HCT116 (cell line): Measurements from ENCODE around the gene CLSTN1.

Experiments used
- EGR1 ChIP-seq: IDR thresholded peaks from 2 replicates; pipeline ENCODE4 v1.6.1; 2012; ENCODE audit warnings: low read depth
- EZH2 ChIP-seq: fragments of 200-600 bp; sonication (generic); IDR thresholded peaks from 2 replicates; pipeline ENCODE4 v1.6.1; 2017; ENCODE audit warnings: antibody characterized with exemption, mixed run types
- EZH2phosphoT487 ChIP-seq: fragments of 200-600 bp; IDR thresholded peaks from 2 replicates; pipeline ENCODE4 v1.6.1; 2018; ENCODE audit warnings: antibody characterized with exemption, borderline replicate concordance
- POLR2A ChIP-seq: IDR thresholded peaks from 2 replicates; pipeline ENCODE4 v1.7.0; 2011; ENCODE audit warnings: borderline replicate concordance; ENCODE audit not compliant: insufficient read depth, insufficient read length; ENCODE audit errors: extremely low read depth
- SRF ChIP-seq: IDR thresholded peaks from 2 replicates; pipeline ENCODE4 v1.6.1; 2012; ENCODE audit warnings: low read depth
- ZNF274 ChIP-seq: fragments of 200-500 bp; sonication (Bioruptor generic); IDR thresholded peaks from 2 replicates; pipeline ENCODE4 v1.6.1; 2014; ENCODE audit warnings: mild to moderate bottlenecking, low read depth, low read length, inconsistent platforms
- TF ChIP-seq, protein P1 (sequence below), 3 experiments: fragments of 200-600 bp in 1 of 3; sonication (generic) in 1 of 3; IDR thresholded peaks in 2 of 3; conservative IDR thresholded peaks in 1 of 3; 2 replicates each; pipeline ENCODE4 v1.5.1; 2012 to 2017; ENCODE audit warnings: low read depth in 2 of 3, low read length in 2 of 3, antibody characterized with exemption in 1 of 3, borderline replicate concordance in 1 of 3, control low read depth in 1 of 3, mild to moderate bottlenecking in 1 of 3, mixed read lengths in 1 of 3, mixed run types in 1 of 3, moderate library complexity in 1 of 3; ENCODE audit not compliant: insufficient read depth in 1 of 3
- TF ChIP-seq, protein P2 (sequence below): IDR thresholded peaks from 2 replicates; pipeline ENCODE4 v1.6.1; 2012; ENCODE audit warnings: low read depth

DNA sequence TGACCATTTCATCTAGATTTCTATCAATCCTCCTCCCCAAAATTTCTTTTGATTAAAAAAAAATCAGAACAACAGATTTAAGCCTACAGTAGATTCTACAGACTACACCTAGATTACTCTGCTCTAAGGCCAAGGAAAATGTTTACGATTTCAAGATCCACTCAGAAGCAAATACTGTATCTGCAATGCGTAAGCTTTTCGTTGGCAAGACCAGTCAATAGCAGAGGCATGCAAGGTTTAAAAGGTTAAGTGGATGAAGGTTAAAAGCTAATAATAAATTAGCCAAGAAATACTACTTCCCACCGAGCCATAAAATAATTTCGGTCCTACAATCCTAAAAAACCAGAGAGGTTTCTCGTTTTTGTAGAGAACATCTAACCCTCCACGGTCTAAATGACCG, 1.3 kb downstream of the CLSTN1 start:
- TF ChIP-seq POLR2A (no peak), EGR1 (no peak), SRF (no peak), EZH2 (no peak), EZH2phosphoT487 (no peak), ZNF274 (no peak)
- TF ChIP-seq, protein P1, sequence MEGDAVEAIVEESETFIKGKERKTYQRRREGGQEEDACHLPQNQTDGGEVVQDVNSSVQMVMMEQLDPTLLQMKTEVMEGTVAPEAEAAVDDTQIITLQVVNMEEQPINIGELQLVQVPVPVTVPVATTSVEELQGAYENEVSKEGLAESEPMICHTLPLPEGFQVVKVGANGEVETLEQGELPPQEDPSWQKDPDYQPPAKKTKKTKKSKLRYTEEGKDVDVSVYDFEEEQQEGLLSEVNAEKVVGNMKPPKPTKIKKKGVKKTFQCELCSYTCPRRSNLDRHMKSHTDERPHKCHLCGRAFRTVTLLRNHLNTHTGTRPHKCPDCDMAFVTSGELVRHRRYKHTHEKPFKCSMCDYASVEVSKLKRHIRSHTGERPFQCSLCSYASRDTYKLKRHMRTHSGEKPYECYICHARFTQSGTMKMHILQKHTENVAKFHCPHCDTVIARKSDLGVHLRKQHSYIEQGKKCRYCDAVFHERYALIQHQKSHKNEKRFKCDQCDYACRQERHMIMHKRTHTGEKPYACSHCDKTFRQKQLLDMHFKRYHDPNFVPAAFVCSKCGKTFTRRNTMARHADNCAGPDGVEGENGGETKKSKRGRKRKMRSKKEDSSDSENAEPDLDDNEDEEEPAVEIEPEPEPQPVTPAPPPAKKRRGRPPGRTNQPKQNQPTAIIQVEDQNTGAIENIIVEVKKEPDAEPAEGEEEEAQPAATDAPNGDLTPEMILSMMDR (IDR thresholded peaks at IDR 0.05 in 2 of 3, conservative IDR thresholded peaks at IDR 0.05 in 1 of 3; ENCODE audit: borderline replicate concordance in 1 of 3, insufficient read depth in 1 of 3, low read depth in 2 of 3, low read length in 2 of 3): no peak
- TF ChIP-seq, protein P2, sequence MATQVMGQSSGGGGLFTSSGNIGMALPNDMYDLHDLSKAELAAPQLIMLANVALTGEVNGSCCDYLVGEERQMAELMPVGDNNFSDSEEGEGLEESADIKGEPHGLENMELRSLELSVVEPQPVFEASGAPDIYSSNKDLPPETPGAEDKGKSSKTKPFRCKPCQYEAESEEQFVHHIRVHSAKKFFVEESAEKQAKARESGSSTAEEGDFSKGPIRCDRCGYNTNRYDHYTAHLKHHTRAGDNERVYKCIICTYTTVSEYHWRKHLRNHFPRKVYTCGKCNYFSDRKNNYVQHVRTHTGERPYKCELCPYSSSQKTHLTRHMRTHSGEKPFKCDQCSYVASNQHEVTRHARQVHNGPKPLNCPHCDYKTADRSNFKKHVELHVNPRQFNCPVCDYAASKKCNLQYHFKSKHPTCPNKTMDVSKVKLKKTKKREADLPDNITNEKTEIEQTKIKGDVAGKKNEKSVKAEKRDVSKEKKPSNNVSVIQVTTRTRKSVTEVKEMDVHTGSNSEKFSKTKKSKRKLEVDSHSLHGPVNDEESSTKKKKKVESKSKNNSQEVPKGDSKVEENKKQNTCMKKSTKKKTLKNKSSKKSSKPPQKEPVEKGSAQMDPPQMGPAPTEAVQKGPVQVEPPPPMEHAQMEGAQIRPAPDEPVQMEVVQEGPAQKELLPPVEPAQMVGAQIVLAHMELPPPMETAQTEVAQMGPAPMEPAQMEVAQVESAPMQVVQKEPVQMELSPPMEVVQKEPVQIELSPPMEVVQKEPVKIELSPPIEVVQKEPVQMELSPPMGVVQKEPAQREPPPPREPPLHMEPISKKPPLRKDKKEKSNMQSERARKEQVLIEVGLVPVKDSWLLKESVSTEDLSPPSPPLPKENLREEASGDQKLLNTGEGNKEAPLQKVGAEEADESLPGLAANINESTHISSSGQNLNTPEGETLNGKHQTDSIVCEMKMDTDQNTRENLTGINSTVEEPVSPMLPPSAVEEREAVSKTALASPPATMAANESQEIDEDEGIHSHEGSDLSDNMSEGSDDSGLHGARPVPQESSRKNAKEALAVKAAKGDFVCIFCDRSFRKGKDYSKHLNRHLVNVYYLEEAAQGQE: no peak
